ENCODE measurements around the gene NKD1. TPM values are rescaled to one million over a fixed set of nuclear protein-coding genes. Genes with fewer than 3 reads are reported as not detected.

Gene NKD1
- total RNA-seq, result under 0.01 TPM in 2 replicates

DNA sequence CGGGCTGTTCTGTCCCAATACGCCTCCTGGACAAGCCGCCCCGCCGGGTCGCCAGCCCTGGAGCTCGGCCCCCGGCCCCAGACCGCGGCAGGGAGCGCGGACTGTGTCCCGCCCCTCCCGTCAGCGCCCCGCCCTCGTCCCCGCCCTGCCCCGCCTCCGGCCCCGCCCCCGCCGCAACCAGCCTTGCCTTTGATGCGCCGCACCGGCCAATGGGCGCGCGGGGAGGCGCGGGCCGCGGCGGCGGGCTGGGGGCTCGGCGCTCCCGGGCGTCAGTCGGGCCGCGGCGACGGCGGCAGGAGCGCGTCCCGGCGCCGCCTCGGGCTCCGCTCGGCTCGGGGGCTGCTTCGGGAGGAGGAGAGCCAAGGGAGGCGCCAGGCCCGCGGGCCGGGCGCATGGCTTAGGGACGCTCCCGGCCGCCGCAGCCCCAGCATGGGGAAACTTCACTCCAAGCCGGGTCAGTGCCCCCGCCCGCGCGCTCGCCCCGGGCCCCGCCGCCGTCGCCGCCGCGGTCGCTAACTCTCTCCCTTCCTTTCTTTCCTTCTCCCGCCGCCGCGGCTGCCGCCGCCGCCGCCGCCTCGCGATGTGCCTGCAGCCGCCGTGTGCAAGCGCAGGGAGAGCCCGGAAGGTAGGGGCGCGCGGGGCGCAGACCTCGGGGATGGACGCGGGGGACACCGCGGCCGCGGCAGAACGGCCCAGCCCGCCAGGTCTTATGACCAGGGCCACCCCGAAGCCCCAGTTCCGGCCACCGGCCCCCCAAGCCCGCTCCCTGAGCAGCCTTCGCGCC is at the start of gene NKD1:
Gene NKD1 (plus strand): TSS at position 272 of the 784 bp plus-strand sequence. CDS start 158 bp downstream, at position 430.

GRCh38 chr16:50681021-50681885 is 133.1 kb downstream of the NKD1 start, which contains the start of gene SNX20:
SNX20 (minus strand) TSS chr16:50681312; CDS start chr16:50677526, 3,786 bp downstream.

GRCh38 chr16:50692999-50693781 is 145.0 kb downstream of the NKD1 start, which contains the start of gene NOD2:
NOD2 (plus strand) TSS chr16:50693606; CDS start chr16:50699496, 5,890 bp downstream.

Other genes starting within 250 kb of the NKD1 start
- 26.1 and 34.5 TPM in 2 replicates for gene BRD7, start 179.4 kb upstream of the NKD1 start, total RNA-seq
- not detected in 2 replicates for gene SNX20, start 132.9 kb downstream of the NKD1 start, total RNA-seq
- gene NOD2, start 145.2 kb downstream of the NKD1 start, total RNA-seq, result under 0.01 and 0.66 TPM in 2 replicates
- 54.1 and 56.1 TPM in 2 replicates for gene CYLD, start 193.7 kb downstream of the NKD1 start, total RNA-seq